ENCODE data around the gene MESD.

- TF ChIP-seq CTCF (IDR thresholded peaks at IDR 0.05): no peak
- no peak for TF ChIP-seq POLR2A (IDR thresholded peaks at IDR 0.05)
Observed at GRCh38 chr15:81010086-81010485, 20.5 kb upstream of the MESD start.

Measured in heart left ventricle (tissue), 13 donors.